CD1c-positive myeloid dendritic cell (primary cell): Measurements from ENCODE around the gene EPHA2.

Source experiments
- DNase-seq: peaks from one replicate; pipeline ENCODE4 v3.0.0-alpha.2; 2016; ENCODE audit errors: extremely low spot score

The EPHA2 gene

DNA sequence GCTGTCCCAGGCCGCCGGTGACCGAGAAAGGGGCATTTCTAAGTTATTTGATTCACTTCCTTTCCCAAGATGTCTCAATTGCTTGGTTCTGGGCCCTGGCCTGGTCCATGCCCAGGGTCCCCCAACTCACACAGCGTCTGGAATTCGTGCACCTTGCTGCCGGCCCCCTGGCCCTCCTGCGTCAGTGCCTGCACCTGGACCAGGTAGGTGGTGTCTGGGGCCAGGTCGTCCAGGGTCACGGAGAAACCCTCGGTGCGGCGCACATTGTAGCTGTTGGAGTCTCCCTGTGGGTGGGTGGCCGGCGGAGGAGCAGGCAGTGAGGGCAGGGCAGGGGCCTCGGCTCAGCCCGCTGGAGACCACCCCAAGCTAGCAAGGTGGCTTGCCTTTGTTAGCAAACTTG, 21.0 kb downstream of the EPHA2 start:
- DNase-seq: no peak

DNA sequence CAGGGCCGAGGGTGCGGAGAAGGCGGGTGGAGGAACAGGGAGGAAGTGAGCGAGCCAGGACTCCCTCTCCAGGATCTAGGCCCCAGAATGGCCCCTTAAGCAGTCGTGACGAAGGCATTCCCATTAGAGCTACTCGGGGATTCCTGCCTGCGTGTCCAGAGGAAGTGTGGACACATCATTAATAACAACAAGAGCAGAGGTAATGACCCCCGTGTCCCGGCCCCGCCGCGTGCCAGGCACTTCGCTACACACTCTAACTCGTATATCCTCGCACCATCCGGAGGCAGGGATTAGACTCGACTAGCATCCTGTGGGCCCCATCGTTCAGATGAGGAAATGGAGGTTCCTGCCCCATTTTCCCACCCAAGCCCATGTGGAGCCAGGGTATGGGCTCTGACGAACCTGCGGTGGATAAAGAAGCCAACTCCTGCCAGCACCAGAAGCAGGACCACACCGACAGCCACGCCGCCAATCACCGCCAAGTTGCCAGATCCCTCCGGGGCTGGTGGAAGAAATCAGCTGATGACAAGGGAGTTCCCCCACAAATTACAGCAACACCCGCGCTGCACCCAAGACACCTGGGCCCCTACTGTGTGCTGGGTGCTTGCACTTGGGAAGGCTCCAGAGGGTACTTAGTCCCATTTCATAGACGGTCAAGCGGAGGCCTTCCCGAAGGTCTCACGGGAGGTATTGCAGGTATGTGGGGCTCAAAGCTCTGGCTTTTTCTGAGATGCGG, 21.6 kb downstream of the EPHA2 start:
- DNase-seq: no peak

DNA sequence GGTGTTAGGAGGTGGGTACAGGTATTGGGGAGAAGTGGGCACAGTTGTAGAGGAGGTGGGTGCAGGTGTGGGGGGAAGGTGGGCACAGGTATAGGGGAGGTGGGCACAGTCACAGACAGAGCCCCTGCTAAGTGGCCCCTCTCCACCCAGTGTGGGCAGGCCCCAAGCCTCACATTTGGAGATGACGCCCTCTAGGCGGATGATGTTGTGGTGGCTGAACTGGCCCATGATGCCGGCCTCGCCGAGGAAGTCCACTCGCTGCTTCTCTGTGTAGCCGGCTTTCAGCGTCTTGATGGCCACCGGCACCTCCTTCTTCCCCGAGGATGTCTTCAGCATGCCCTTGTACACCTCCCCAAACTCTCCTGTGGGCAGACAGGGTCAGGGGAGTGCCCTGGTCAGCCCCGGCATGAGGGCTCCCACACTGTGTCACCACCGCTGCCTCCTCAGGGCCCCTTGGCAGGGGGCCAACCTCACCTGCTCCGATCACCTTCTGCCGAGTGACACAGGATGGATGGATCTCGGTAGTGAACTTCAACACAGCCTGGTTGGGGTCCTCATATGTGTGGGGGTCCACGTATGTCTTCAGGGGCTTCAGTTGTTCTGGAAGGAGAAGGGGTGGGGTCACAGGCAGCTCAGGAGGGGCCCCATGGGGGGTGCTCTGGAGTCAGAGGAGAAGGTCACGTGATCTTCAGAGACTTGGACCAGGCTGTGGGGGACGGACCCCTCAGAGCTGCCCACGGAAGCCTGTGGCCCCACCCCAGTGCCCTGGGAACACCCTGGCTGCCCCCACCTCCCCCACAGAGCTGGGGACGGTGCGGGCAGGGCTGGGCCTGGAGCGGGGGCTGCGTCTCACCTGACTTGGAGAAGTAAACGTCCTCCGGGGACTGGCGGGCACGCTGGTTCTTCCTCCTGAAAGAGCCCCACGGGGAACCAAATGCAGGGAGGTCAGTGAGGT, 22.6 kb downstream of the EPHA2 start:
- no peak for DNase-seq

DNA sequence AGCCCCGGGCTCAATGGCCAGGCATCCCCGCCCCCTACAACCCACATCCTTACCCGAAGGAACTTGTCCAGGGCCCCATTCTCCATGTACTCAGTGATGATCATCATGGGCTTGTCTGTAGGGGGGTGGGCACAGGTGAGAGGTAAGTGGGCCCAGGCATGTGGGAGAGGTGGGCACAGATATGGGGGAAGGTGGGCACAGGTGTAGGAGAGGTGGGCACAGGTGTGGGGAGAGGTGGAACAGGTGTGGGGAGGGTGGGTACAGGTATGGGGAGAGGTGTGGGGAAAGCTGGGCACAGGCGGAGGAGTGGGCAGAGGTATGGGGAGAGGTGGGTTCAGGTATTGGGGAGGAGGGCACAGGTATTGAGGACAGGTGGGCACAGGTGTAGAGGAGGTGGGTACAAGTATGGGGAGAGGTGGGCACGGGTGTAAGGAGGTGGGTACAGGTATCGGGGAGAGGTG, 23.5 kb downstream of the EPHA2 start:
- no peak for DNase-seq

DNA sequence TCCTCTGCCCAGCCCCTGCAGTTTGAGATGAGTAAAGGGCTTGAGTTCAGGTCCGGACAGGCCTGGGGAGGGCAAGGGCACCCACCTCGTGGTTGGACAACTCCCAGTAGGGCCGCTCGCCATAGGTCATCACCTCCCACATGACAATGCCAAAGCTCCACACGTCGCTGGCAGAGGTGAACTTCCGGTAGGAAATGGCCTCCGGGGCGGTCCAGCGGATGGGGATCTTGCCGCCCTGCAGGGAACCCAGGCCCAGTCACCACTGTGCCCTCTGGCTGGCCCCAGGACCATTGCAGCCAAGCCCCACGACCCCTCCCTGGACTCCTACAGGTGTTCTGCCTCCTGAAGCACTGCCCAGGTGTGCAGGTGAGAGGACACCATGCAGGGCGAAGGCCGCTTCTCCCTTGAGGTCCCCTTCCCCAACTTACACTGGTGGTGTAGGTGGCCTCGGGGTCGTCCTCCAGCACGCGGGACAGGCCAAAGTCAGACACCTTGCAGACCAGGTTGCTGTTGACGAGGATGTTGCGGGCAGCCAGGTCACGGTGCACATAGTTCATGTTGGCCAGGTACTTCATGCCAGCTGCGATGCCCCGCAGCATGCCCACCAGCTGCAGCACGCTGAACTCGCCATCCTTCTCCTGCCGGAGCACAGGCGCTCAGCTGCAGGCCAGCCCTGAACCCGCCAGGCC, 24.1 kb downstream of the EPHA2 start:
- no peak for DNase-seq

DNA sequence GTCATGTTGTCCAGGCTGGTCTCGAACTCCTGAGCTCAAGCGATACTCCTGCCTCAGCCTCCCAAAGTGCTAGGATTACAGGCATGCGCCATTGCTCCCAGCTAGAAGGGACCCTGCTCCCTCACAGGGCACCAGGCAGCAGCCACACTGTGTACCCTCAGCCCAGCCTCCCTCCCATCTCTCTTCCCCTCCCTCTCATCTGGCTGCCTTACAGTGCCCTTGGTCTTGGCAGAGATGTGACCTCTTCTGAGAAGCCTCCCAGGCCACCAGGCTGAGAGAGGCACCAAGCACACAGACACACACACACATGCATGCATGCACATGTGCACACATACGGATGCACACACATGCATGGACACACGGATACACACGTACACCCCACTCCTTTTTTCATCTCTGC, 25.0 kb downstream of the EPHA2 start:
- no peak for DNase-seq

DNA sequence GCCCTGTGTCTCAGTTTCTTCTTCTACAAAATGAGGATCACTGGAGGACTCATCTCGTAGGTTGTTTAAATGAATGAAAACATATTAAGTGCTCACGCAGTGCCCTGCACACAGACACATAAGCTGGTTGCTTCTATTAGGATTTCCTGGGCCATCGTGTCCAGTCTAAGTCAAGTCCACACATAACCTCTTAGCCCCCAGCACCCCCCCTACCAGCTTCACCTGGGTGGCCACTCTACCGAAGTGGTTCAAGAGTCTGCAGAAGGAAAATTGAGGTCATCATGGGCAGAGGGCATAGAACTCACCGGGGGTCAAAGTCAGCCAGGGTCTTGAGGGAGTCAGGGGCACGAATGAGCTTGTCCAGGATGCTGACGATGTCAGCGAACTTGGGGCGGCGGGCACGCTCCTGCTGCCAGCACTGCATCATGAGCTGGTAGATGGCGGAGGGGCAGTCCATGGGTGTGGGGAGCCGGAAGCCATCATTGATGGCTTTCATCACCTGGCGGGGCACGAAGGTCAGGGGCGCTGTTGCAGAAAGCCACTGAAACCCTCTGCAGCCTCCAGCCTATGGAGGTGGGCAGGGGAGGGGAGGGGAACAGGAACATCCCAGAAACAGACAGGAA, 25.8 kb downstream of the EPHA2 start:
- DNase-seq: no peak

DNA sequence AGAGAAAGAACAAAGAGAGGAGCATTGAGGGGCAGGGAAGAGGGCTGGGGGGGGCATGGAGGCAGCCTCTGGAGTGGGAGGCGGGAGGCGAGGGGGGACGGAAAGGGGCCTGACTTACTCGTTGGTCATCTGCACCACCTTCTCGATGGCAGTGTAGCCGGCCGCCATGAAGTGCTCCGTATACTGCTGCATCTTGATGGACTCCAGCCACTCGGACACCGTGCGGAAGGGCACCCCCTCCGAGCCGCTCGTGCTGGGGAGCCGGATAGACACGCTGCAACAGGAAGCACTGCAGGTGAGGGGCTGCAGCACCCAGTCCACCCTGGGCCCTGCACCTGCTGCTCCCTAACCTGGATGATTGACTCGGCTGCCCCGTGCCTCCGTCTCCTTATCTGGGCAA, 26.6 kb downstream of the EPHA2 start:
- no peak for DNase-seq

DNA sequence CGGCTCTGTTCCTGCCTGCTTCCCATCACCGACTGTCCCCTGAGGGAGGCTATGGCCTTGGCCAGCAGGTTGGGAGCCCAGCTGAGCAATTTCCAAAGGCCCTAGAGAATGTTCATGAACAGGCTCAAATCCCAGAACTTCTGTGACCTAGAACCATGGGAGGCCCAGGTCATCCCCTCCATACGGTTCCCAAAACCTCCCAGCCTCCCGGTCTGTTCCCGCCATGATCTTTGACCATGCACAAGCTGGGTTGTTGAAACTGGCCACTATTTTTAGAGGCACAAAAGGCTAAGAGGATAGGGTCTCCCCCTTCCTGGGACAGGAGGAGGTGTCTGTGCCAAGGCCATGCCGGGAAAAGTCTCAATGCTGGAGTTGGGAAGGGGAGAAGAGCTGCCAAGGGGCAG, 27.5 kb downstream of the EPHA2 start:
- no peak for DNase-seq

DNA sequence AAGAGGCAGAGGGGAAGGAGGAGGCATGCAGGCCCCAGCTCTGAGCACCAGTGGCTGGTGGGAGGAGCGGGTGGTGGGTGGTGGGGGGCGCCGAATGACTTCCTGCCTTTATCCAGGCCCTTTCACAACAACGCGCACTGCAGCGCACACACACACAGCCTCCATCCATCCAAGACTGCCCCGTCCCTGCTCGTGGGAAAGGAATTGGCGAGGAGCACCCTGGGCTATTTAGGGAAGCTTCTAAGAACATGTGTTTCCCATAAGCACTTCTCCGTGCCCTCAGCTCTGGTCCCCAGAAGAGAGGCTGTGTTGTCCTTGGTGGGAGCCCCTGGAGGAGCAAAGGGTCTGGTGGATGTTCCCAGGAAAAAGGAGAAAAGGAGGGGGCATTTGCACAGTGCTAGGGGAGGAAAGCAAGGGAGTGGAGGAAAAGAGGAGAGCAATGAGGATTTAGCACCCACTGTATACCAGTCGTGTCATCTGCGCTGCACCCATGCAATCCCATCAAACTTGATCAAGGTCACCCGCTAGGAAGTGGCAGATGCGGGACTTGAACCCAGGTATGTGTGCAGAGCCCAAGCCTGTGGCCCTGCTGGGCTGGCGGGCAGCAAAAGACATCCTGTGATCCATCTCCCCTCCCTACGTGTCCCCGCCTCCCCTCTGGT, 28.1 kb downstream of the EPHA2 start:
- DNase-seq: no peak

DNA sequence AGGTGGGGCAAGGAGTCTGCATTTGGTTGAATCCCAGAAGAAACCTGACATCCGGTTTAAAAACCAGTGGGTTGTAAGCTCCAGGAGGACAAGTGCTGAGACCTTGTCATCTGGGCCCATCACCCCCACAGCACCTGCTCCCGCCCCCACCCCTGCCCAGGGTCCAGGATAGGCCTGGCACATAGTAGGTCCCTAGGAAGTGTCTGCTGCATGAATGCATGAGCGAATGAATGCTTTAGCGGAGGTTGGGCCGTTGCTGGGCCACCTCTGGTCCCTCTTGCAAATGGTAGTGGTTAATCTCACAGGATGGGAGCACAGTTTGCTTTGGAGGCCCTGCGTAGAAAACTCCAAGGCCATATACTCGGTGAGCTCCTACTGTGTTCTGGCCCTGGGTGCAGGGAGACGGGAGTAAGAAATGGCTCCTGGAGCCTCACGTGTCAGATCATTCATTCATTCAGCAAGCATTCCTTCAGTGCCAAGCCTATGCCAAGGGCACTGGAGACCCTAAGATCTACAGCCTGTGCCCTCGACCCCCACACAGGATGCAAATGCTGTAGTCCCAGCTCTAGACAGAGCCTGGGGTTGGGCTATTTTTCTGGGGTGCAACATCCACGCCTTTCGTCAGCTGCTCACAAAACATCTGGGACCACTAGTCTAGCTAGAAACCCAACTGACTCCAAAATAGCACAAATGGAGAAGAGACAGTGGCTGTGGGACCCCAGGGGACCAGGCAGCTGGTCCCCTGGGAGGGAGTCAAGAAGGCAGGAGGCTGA, 28.9 kb downstream of the EPHA2 start:
- no peak for DNase-seq

DNA sequence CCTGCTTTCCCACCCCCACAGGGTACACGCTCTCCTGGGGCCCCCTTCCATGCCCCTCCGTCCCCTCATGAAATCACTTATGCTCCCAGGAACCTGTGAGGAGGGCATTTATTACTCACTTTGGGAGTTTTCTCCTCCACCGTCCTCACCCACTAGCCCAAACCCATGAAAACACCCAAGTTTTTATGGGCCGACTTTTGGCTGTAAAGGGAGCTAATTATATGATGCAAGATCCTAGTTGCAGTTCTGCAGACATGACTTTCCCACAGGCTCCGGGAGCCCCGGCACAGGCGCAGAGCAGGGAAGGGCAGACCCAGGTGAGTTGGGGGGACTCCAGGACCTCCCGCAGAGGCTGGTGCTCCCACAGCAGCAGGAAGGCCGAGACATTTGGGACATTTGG, 29.7 kb downstream of the EPHA2 start:
- no peak for DNase-seq

DNA sequence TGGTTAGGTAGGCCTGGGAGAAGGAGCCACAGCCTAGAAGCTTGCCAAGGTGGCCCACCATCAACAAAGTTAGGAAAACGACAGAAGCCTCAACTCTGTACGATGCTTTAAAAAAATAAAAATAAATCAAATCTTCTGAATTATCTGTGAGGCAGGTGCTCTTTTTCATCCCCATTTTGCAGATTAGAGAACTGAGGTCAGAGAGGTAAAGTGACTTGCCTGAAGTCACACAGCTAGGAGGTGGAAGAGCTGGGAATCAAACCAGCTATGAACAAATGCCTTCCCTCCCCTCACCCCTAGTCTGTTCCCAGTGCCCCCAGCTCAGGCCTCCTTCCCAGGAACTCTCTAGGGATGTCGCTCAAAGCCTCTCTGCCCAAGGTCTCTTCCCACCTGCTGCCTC, 30.4 kb downstream of the EPHA2 start:
- no peak for DNase-seq

DNA sequence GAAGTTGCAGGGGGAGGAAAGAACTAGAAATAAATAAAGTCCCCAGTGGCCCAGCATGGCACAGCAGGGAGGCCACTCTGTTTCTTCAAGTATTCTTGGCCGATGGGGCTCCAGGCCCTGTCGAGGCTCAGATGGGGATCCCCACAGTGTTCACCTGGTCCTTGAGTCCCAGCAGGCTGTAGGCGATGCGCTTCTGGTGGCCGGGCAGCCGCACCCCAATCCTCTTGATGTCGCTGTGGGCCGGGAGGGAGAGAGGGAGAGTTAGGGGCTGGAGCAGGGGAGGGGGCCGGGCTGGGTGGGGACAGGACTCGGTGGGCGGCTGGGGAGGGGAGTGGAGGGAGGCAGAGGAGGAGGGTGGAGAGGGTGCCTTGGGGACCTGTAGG, 30.8 kb downstream of the EPHA2 start:
- no peak for DNase-seq

DNA sequence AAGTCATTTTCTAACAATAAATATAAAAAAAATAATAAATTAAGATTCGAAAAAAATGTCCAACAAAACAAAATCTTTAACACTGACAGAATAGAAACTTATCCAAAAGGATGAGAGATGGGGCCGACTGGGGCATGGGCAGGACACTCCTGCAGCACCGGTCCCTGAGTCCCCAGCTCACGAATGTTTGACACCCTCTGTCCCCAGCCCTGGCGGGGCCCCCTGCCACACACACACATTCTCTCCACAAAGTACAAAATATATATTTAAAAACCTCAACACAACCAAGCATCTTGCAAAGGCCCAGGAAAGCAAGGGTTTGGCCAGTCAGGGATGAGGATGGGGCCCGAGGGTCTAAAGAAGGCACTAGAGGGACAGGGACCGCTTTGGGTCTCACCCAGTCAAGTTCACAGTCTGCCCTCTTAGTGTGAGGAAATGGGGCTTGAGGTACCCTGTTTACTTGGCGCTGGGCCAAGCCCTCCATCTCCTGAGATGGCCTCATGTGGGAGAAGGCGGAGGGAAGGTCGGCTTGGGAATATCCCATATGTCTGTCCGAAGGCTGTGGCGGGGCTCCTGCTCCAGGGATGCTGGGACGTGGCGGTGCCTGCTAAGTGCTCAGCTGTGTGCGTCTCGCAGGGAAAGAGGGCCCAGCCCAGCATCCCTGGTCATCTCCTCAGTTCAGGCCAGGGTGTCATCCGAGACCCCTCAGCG, 31.3 kb downstream of the EPHA2 start:
- no peak for DNase-seq

DNA sequence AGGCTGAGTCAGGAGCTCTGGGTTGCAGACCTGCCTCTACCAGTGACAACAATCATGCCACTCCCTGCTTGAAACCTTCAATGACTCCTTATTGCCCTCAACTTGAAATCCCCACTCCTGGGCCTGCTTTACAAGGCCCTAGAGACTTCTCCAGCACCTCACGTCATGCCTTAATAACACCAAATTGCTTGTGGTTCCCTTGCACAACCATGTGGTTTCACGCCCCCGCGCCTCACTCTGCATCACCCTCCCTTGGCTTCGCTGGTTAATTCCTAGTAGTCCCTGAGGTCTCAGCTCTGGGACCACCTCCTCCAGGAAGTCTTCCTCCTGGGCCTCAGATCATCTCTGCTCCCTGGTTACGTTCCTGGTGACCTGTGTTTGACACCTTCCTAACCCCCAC, 33.0 kb downstream of the EPHA2 start:
- peak; percentile 87 for DNase-seq

DNA sequence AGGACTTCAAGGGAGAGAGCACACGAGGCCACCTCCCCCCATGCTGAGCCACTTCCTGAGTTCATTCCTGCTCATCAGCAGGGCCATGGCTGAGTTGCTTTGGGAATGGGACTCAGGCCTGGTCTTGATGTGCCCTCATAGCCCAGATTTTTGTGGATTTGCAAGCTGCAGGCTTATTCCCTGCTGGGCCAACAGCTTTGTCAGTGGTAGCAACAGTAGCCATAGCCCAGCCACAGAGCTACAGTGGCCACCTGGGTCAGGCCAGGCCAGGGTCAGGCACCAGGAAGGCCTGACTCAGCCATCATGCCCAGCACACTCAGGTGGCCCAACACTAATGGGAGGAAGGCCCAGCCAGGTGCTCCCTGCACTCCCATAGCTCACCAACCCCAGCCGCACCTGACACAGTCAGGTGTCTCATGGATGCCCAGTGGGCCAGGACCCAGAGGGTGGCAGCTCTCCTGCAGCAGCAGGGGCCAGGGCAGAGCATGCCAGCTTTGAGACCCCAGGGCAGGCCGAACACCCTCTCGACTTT, 33.5 kb downstream of the EPHA2 start:
- DNase-seq: no peak

DNA sequence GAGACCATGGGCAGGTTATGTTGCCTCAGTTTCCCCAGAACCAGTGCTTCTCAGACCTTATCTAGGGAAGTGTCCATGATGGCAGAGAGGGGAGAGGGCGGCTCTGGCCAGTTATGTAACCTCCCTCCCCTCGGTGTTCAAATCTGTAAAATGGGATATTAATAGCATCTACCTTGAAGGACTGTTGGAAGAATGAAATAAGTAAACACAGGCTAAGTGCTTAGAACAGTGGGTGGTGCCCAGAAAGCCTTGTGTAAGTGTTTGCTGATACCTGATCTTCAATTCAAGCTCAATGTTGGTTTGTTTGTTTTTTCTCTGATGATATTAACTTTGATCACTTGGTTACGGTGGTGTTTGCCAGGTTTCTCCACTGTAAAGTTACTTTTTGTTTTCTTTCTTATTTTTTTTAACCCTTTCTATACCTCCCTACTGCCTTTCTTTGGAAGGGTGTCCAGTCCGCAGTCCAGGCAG, 34.9 kb downstream of the EPHA2 start:
- DNase-seq: no peak

DNA sequence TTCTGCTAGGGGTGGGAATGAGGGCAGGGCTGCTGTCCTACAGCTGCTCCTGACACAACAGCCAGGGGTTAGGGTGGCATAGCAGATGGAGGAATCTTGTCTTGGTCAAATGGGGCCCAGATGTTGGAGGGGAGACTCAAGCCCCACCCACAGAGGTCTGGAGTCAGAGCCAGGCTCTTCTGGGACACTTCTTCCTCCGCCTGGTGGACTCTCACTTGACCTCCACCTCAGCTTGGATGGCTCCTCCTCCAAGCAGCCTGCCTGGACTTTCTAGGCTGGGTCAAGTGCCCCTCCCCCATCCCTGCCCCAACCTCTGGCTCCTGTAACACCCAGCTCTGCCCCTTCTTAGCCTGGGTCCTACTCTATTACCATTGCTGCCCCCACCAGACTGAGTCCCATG, 35.5 kb downstream of the EPHA2 start:
- DNase-seq: no peak

DNA sequence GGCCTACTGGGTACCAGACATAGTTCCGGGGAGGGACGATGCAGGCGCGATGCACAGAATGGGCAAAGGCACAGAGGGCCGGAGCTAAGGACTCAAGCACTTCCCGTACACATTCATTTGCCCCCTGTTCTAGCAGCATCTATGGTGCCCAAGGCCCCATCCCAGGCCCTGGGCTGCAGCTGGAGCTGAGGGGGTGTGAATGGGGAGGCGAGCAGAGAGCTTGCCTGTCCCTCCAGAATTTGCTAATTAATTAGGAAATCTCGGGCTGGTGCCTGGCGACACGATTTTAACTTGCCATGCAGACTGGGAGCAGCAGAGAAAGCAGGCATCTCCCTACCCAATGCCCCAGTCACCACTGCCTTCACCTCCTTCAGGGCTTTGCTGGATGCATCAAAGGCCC, 35.9 kb downstream of the EPHA2 start:
- DNase-seq: no peak
